Breast epithelium (tissue), 4 donors: ENCODE data around the gene GTPBP10. TPM values are rescaled to one million over a fixed set of nuclear protein-coding genes. Genes with fewer than 3 reads are reported as not detected.

Experiments used
- DNase-seq, 2 donors: peaks; one replicate each; pipeline ENCODE4 v3.0.0-alpha.2; 2019; ENCODE audit warnings: low spot score in 2 of 2
- H3K27ac ChIP-seq, 2 donors: fragments of 200-600 bp; sonication (generic) in 1 of 2; one replicate each; pipeline ENCODE4 v1.5.1; 2016 to 2019; ENCODE audit warnings: mild to moderate bottlenecking in 1 of 2
- H3K27me3 ChIP-seq, 2 donors: fragments of 200-600 bp; sonication (generic) in 1 of 2; one replicate each; pipeline versions ENCODE4 v1.5.1 to v1.6.0; 2017 to 2019; ENCODE audit warnings: control low read depth in 1 of 2, mild to moderate bottlenecking in 1 of 2
- H3K36me3 ChIP-seq: fragments of 200-600 bp; one replicate; pipeline ENCODE4 v1.5.1; 2019
- H3K4me1 ChIP-seq, 2 donors: fragments of 200-600 bp; sonication (generic); one replicate each; pipeline ENCODE4 v1.5.1; 2016 to 2019; ENCODE audit warnings: control low read depth in 1 of 2
- H3K4me3 ChIP-seq, 3 donors: fragments of 200-600 bp; sonication (generic); 1 replicate in 2 of 3; 2 replicates in 1 of 3; pipeline ENCODE4 v1.5.1; 2016 to 2019; ENCODE audit warnings: mild to moderate bottlenecking in 3 of 3, moderate library complexity in 2 of 3
- H3K9me3 ChIP-seq, 2 donors: fragments of 200-600 bp; sonication (generic) in 1 of 2; one replicate each; pipeline ENCODE4 v1.5.1; 2016 to 2019; ENCODE audit warnings: control low read depth in 1 of 2
- POLR2A ChIP-seq: fragments of 450-650 bp; IDR thresholded peaks from one replicate; pipeline ENCODE4 v1.6.1; 2016; ENCODE audit warnings: antibody characterized with exemption, mild to moderate bottlenecking, moderate library complexity
- POLR2AphosphoS5 ChIP-seq, 3 donors: sonication (generic); formaldehyde crosslinking; IDR thresholded peaks; one replicate each; pipeline ENCODE4 v1.6.1; 2017; ENCODE audit warnings: antibody characterized with exemption in 3 of 3
- intact Hi-C: fragments of 100-400 bp; cut with DNase I; formaldehyde crosslinking; loops from one replicate; pipeline ENCODE4 v1.15.1; 2023; ENCODE audit warnings: low total_unique reads
- total RNA-seq, 3 donors: library from RNA; depleted of rRNA; stranded (reverse); fragments of >200 nt; gene quantifications; one replicate each; pipeline ENCODE4 v1.1.0, GENCODE V29; 2016
- TF ChIP-seq, protein P1 (sequence below), 3 donors: fragments of 450-650 bp; IDR thresholded peaks; one replicate each; pipeline ENCODE4 v1.5.1; 2016 to 2017; ENCODE audit warnings: antibody characterized with exemption in 3 of 3, mild to moderate bottlenecking in 3 of 3, moderate library complexity in 3 of 3

Gene GTPBP10
- total RNA-seq, 3 donors from 2014 or later: 21.3 to 27.2 (median 22.3) TPM

DNA sequence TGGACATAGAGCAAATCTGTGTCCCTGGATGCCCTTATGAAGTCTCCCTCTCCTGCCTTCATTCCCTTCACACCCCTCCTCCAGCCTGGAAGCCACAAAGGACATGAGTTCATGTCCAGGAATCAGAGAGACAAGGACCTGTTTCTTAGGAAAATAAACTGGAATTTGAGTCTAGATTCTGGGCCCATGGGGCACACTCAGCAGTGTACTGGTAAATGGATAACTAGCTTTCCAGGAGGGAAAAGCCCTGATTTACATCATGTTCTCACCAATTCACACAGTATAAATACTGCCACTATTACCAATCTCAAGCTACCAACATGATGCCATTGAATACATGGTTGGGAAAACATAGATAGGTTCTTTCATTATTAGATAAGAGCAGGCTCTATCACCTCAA is 35.3 kb upstream of the GTPBP10 start:
- Histone ChIP-seq H3K27me3 (no peaks in the 10 kb centered on the region), H3K4me1 (no peaks in the 10 kb centered on the region), H3K36me3 (no peaks in the 10 kb centered on the region), H3K27ac (no peak overlapping the region), H3K4me3 (no peak overlapping the region), H3K9me3 (no peaks in the 10 kb centered on the region)
- TF ChIP-seq, protein P1, sequence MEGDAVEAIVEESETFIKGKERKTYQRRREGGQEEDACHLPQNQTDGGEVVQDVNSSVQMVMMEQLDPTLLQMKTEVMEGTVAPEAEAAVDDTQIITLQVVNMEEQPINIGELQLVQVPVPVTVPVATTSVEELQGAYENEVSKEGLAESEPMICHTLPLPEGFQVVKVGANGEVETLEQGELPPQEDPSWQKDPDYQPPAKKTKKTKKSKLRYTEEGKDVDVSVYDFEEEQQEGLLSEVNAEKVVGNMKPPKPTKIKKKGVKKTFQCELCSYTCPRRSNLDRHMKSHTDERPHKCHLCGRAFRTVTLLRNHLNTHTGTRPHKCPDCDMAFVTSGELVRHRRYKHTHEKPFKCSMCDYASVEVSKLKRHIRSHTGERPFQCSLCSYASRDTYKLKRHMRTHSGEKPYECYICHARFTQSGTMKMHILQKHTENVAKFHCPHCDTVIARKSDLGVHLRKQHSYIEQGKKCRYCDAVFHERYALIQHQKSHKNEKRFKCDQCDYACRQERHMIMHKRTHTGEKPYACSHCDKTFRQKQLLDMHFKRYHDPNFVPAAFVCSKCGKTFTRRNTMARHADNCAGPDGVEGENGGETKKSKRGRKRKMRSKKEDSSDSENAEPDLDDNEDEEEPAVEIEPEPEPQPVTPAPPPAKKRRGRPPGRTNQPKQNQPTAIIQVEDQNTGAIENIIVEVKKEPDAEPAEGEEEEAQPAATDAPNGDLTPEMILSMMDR (IDR thresholded peaks at IDR 0.05): no peak
- TF ChIP-seq POLR2AphosphoS5 (IDR thresholded peaks at IDR 0.05): no peak
- TF ChIP-seq POLR2A: no peak
- no peak for DNase-seq
- intact Hi-C loops: no loop called here

DNA sequence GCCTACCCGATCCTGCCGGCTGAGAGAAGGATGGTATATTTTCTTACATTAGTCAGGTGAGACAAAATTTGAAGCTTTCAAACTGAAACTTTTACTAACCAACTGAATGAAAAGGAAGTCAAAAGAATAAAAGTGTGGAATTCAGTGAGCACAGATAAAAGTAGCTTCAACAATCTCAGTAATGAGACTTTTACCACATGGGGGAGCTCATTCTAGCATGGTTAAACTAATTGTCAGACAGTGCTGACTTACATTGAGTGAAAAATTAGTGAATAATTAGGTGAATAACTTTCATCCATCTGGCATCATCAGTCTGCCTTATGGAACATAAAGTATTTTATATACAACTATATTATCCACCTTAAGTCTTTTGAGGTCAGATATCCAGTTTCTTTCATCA is 33.8 kb upstream of the GTPBP10 start:
- Histone ChIP-seq H3K27ac (no peak overlapping the region), H3K4me1 (no peaks in the 10 kb centered on the region), H3K9me3 (no peaks in the 10 kb centered on the region), H3K36me3 (no peaks in the 10 kb centered on the region), H3K4me3 (no peak overlapping the region), H3K27me3 (no peaks in the 10 kb centered on the region)
- TF ChIP-seq POLR2A (no peak), POLR2AphosphoS5 (IDR thresholded peaks at IDR 0.05) (no peak)
- TF ChIP-seq, protein P1 (IDR thresholded peaks at IDR 0.05): no peak
- intact Hi-C loops: no loop called here
- no peak for DNase-seq

DNA sequence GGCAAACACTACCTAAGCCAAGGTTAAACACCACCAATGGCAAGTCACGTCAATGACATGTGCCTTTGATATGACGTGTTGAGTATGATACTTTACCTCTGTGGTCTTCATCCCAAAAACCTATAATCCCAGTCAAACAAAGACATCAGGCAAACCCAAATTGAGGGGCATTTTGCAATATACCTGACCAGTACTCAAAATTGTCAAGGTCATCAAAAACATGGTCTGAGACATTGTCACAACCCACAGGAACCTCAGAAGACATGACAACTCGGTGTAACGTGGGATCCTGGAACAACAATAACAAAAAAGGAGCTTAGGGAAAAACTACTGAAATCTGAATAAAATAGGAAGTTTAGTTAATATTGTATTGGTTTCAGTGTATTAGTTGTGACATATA is 32.6 kb upstream of the GTPBP10 start:
- Histone ChIP-seq H3K4me1 (no peaks in the 10 kb centered on the region), H3K4me3 (no peak overlapping the region), H3K9me3 (no peaks in the 10 kb centered on the region), H3K27me3 (no peaks in the 10 kb centered on the region), H3K27ac (no peak overlapping the region), H3K36me3 (no peaks in the 10 kb centered on the region)
- TF ChIP-seq POLR2AphosphoS5 (IDR thresholded peaks at IDR 0.05): no peak
- TF ChIP-seq POLR2A: no peak
- TF ChIP-seq, protein P1 (IDR thresholded peaks at IDR 0.05): no peak
- DNase-seq: no peak
- intact Hi-C loops: no loop called here

DNA sequence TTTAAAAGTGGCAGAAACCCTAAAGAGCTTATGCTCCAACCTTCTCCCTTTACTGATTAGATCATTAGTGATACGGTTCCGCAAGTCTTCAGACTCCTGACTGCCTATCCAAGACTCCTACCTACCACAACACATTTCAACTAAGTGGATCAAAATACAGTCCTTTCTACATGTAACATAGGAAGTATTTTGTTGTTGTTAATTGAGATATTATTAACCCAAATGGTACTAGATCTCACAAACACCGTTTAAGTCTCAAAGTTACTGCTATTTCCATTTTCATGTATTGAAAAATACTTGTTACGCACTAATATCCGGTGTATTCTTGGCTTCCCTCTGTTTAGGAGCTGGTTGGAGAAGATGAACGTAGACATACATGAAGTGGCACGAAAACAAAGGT is 26.5 kb upstream of the GTPBP10 start:
- DNase-seq: no peak
- Histone ChIP-seq H3K36me3 (no peaks in the 10 kb centered on the region), H3K27ac (no peak overlapping the region), H3K9me3 (no peaks in the 10 kb centered on the region), H3K4me1 (no peaks in the 10 kb centered on the region), H3K27me3 (peaks cover 0 to 32% of the 10 kb centered on the region in 2 donors), H3K4me3 (no peak overlapping the region)
- intact Hi-C loops: no loop called here
- no peak for TF ChIP-seq POLR2A
- no peak for TF ChIP-seq POLR2AphosphoS5 (IDR thresholded peaks at IDR 0.05)
- TF ChIP-seq, protein P1 (IDR thresholded peaks at IDR 0.05): no peak

DNA sequence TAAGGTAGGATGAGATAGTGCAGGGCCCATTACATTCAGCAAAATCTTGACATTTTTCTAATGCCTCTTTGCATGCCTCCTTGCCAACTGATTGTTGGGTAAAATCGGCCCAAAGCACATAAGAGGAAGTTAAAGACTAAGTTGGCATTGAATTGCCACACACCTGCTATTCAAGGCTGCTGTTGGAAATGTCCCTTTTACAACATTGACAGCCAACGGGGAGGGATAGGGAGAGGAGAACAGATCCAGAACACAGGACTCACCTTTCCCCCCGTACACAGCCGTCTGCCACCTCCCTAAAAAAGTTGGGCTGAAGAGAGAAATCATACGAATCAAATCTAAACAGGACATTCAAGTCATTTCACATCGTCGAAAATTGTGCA is 26.1 kb upstream of the GTPBP10 start:
- Histone ChIP-seq H3K9me3 (no peaks in the 10 kb centered on the region), H3K36me3 (no peaks in the 10 kb centered on the region), H3K4me1 (no peaks in the 10 kb centered on the region), H3K27me3 (peaks cover 0 to 32% of the 10 kb centered on the region in 2 donors), H3K4me3 (peak overlapping the region in 1 of 3 donors; percentile 61), H3K27ac (no peak overlapping the region)
- TF ChIP-seq, protein P1 (IDR thresholded peaks at IDR 0.05): no peak
- TF ChIP-seq POLR2AphosphoS5 (IDR thresholded peaks at IDR 0.05): no peak
- TF ChIP-seq POLR2A: no peak
- no peak for DNase-seq
- intact Hi-C loops: no loop called here
